NK-92 treated with Interleukin-12 subunit alpha and Interleukin-12 subunit beta, amount 100 ng/mL, for 24 hours (cell line): ENCODE results near the gene CLK1.
"Not testable (repeated sequence)": the region's sequence is repeated elsewhere in the genome, so short reads cannot be mapped to it uniquely, and the experiment has no call there.

Experiments used
- DNase-seq: peaks from one replicate; lab custom pipeline; 2025; lab: John Stamatoyannopoulos, UW

CLK1 gene

DNA sequence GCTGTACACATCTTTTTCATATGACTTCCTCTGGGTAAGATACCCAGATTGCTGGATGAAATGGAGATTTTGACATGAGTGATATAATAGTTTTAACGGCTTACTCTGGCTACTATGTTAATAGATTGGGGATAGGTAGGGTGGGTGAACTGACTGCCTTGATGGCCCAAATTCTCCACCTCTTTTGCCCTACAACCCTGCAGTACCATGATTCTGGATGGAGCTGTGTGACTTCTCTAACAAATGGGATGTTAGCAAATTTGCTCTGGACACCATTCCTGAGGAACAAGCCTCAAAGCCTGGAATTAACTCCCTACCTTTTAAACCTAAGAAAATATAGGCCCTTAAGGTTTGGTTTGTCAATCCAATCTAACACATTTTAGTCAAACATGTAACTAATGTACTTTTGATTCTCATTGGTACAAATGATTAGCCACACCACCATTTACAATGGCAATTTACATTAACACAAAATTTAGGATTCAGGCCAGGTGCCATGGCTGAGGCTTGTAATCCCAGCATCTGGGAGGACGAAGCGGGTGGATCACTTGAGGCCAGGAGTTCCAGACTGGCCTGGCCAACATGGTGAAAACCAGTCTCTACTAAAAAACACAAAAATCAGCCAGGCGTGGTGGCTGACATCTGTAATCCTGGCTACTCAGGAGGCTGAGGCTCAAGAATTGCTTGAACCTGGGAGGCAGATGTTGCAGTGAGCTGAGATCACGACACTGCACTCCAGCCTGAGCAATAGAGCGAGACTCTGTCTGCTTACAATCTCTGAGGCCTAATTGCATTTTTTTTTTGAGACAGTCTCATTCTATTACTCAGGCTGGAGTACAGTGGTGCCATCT, 12.8 kb downstream of the CLK1 start:
- no peak for DNase-seq

DNA sequence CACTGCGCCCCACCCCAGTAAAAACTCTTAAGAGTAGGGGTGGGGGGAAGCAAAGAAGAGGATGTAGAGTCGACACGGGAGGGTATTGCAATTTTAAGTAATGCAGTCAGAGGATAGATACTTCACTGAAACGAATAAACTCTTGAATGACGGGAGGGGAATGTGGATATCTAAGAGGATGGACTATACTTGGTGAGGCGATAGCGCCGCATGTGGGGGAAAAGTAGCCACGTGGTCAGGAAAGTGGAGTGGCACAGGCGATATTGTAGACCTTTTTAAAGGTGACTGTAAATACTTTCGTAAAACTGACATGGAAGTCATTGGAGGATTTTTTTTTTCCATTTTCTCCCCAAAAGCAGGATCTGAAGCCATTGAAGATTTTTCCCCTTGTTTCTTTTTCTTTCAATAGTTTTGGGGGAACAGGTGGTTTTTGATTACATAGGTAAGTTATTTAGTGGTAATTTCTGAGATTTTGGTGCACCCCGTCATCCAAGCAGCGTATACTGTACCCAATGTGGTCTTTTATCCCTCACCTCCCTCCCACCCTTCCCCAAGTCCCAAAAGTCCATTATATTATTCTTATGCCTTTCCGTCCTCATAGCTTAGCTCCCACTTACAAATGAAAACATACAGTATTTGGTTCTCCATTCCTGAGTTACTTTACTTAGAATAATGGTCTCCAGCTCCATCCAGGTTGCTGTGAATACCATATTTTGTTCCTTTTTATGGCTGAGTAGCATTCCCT, 13.8 kb downstream of the CLK1 start:
- DNase-seq = no peak

DNA sequence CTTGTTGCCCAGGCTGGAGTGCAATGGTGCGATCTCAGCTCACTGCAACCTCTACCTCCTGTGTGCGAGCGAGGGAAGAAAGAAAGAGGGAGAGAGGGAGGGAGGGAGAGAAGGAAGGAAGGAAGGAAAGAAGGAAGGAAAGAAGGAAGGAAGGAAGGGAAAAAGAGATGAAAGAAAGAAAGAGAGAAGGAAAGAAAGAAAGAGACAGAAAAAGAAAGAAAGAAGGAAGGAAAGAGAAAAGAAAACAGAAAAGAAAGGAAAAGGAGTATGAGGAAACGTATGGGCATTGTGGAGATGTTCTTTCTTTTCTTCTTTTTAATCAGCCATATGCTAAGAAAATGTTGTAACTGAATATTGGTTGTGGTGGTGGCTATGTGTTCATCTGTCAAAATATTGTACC, 16.5 kb downstream of the CLK1 start:
- DNase-seq = no peak

DNA sequence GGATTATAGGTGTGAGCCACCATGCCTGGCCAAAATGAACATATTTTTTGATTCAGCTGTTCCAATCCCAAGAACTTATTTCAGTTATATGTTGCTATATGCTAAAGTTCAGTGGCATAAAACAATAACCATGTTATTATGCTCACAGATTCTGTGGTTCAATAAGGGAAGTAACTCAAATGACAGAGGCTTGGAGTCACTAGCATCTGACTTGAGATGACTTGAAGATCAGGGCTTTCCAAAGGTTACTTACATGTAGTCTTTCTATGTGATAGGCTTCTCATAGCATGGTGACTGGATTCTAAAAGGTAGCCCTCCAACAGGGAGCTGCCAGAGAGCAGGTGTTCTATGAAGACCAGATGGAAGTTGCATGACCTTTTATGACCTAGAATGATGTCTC, 17.2 kb downstream of the CLK1 start:
- DNase-seq = no peak

DNA sequence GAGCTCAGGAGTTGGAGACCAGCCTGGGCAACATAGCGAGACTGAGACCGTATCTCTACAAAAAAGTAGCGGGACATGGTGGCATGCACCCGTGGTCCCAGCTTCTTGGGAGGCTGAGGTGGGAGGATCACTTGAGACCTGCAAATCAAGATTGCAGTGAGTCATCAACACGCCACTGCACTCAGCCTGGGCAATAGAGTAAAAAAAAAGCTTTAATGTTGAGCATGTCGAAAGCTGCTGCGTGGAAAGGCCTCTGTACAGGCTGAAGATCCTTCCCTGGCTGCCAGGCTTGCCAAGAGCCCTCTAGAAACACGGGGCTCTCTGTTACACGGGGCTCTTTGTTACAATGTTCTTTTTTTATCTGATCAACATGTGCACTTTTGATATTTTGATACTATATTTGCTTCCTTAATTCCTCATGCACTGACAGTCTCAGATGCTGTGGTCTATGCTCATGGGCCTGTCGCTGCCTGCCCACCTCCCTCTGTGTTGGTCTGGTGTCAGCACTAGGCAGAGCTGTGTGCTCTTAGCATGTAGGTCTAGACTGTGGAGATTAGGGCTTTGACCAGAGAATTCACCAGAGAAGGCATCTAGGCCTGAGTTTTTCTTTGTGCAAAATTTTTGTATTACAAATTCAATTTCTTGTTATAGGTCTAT, 18.7 kb downstream of the CLK1 start:
- DNase-seq = no peak

DNA sequence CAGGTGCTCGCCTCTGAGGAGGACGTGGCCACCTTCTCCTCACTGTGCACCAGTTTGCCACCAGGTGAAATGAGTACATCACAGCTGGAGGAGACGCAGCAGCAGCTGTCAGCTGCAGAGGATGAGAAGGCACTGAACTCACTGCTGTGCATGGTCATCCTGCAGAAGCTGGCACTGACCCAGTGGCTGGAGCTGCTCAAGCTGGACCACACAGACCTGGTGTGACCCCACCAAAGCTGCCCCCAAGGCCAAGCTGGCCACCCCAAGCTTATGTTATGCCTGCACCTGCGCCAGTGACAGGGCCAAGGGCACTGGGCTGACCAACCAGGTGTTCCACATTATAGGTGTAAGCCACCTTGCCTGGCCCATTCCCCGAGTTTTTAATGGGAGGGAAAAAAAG, 19.3 kb downstream of the CLK1 start:
- no peak for DNase-seq

DNA sequence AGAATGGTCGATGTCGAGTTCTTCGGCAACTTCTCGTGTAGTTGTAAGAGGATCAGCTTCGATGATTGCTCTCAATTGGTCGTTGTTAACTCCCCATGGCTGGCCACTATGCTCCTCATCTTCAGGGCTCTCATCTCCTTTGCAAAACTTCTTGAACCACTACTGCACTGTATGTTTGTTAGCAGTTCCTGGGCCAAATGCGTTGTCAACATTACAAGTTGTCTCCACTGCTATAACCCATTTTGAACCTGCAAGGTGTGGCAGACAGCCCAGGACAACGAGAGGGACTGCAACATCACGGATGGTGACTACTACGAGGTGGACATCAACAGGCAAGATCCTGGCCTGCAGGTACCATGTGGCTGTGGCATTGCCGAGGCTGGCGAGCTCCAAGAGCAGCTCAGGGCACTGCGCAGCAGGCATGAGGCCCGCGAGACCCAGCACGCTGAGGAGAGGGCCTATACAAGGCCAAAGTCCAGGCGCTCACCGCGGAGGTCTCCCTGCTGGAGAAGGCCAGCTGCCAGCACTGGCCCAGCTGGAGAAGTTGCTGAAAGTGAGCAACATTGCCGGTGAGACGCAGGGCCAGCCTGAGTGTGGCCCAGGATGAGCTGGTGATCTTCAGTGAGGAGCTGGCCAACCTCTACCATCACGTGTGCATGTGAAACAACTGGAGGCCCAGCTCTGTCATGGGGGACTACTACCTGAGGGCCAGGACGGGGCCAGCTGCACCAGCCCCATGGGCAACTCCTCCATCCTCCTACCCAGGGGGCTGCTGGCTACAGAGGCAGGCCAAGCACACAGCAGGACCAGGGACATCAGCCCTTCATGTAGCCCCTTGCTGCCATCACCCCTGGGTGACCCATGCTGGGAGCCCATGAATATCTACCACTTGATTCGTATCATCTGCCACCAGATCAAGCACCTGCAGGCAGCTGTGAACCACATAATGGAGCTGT, 20.2 kb downstream of the CLK1 start:
- DNase-seq = no peak

DNA sequence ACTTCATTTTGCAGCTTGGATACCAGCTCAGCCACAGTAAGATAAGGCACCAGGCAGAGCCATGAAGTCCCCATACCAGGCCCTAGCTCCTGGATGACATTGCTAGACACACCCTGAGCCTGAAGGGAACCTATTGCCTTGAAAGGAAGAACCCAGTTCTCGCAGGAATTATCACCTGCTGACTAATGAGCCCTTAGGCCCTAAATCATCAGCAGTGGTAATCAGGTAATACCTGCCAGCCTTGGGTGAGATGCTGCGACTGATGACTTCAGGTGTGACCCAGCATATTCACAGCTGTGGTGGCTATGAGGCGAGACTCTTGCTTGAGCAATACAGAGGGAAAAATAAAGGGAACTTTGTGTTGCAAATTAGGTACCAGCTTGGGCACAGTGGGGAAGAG, 24.9 kb downstream of the CLK1 start:
- no peak for DNase-seq

DNA sequence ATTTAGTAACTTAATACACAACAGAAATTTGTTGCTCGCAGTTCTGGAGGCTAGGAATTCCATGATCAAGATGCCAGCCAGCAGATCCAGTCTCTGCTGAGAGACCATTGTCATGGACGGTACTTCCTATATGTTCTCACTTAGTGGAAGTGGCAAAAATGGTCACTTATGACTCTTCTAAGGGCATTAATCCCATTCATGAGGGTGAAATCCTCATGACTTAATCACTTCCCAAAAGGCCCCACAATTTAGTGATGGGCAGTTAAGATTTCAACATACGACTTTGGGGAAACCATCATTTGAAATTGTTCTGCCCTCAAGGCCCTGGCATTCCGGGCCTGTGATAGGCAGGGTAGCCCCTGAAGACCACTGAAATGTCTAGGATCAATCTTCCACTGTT, 29.8 kb downstream of the CLK1 start:
- DNase-seq = no peak

DNA sequence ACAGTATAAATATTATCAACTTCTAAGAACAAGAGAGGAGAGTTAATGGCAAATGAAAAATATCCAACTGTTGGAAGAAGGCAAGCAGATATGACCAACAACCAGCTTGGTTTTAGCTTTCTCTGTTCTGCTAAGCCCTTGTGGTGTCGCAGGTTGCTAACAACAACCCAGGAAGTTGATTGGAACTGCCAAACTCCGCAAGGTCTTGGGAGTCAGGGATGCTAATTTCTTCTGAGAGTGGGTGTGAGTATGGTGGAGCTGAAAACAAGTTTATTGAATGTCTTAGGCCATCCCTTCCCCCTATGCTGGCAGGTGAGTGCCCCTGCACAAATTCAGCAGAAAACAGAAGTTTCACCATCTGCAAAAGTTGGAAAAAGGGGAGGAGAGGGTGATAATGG, 35.2 kb downstream of the CLK1 start:
- no peak for DNase-seq

DNA sequence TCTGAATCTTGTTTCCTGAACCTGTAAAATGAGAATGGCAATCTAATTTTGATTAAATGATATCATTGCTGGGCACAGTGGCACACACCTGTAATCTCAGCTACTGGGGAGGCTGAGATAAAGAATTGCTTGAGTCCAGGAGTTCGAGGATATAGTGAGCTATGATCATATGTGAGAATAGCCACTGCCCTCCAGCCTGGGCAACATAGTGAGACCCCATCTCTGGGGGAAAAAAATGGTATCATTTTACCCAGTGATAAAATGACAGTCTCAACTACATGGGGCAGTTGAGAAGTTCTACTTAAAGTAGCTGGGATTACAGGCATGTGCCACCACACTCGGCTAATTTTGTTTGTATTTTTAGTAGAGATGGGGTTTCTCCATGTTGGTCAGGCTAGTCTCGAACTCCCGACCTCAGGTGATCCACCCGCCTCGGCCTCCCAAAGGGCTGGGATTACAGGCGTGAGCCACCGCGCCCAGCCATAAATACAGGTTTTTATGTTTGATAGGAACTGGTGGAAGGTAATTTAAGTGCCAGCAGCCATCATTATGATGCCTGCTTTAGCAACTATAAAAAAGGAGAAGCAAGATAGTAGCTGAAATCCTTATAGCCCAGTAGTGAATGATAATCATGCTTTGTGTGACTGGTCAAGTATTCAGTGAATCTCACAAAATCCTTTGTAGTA, 35.7 kb downstream of the CLK1 start:
- DNase-seq = no peak

DNA sequence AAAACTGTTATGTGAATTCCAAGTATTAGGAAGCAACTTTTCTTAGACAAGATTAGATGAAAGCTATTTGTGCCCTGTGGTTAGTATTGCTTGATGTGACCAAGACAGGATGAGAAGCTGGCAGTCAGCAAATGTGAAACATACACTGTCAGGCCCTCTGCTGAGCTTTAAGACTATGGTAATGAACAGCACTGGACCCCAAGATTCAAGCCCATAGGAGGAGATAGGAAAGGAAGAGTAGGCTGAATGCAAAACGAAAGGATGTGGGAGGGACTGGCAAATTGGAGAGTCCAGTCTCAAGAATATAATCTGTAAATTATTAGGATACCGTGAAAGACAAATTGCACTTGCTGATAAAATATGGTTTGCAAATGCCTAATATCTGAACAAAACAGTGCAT, 36.4 kb downstream of the CLK1 start:
- DNase-seq = no peak

DNA sequence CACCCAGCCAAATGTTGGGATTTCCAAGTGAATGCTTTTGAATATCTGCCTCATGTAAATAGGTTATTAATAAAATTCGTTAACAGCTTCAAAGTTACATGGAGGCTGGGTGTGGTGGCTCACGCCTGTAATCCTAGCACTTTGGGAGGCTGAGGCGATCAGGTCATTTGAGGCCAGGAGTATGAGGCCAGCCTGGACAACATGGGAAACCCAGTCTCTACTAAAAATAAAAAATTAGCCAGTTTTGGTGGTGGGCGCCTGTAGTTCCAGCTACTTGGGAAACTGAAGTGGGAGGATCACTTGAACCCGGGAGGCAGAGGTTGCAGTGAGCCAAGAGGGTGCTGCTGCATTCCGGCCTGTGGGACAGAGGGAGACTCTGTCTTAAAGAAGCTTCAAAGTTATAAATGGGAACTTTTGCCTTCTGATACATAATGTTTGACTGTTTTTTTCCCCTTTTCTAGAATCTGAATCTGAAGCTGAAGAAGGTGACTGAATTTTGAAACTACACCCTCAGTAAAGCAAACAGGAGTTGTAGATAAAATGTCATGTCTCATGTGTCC, 42.7 kb downstream of the CLK1 start:
- DNase-seq = no peak

DNA sequence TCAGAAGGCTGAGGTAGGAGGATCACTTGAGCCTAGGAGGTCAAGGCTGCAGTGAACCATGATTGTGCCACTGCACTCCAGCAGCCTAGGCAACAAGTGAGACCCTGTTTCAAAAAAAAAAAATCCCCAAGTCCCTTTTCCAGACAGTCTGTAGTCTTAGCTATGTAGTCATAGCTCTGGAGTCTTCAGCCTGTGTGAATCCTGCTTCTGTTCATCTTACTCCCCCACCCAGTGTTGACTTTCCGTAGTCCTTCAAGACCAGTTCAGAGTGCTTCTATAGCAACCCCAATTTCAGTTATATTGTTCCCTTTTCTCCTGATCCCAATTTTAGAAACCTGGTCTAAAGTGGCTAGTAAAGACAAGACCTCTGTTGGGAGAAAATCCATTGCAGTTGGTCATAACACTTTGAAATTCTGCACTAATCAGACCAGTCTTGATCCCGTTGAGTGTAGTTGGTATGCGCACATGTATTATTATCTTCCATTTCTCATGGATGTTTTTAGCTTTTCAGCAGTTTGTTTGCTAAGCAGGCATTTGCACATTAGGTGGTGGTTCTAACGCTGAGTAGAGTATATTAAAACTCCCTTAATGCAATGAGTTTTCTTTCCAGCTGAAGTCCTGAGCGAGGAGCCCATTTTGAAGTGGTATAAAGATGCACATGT, 43.8 kb downstream of the CLK1 start:
- DNase-seq = no peak

DNA sequence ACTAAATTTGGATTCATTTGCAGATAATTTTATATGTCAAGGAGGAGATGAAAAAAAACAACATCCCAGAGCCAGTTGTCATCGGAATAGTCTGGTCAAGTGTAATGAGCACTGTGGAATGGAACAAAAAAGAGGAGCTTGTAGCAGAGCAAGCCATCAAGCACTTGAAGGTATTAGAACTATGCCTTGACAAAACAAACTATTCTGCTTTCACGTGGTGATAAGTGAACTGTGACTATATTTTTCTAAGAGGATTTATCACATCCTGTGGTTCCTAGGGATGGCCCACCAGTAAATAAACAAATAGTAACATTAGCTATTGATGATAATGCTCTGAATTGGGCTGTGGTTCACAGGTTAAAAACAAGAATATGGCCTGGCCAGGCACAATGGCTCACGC, 45.7 kb downstream of the CLK1 start:
- not testable (repeated sequence) for DNase-seq

DNA sequence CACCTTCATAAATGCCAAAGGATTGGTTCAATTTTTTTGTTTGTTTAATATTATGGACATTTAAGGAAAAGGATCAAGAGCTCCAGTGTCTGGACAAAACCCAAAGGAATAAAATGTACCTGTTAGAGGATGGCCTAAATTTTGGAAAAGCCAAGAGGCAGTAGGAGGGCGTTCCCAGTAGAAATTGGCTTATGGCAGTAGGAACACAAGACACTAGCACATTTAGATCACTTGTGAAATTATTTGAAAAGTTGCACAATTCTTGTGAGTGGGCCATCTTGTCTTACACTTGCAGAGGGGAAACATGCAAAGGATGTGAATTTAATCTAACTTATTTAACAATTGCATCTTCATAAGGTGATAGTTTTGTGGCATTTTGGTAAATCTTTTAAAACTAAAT, 49.5 kb downstream of the CLK1 start:
- DNase-seq = no peak

DNA sequence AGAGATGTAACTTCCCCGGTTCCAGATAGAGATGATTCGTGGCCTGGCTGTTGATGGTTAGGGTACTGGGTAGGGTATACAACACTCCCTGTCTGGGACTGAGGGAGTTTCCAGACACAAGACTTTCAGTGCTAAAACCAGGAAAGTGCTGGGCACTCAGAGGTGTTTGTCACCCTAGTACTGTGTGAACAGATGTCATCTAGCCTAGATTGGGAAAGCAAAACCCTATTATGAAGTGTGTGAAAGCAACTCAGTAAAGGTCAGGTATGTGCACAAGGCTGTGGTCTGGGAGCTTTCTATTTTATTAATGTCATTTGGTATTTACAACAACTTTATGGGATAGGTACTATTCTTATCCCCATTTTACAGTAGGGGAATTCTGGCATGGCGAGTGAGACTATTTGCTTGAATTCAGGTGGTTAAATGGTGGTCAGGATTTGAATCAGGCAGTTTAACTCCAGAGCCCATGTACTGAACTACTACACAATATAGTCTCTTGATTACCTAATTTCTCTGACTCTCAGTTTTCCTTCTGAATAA, 50.1 kb downstream of the CLK1 start:
- peak; percentile 11 for DNase-seq

DNA sequence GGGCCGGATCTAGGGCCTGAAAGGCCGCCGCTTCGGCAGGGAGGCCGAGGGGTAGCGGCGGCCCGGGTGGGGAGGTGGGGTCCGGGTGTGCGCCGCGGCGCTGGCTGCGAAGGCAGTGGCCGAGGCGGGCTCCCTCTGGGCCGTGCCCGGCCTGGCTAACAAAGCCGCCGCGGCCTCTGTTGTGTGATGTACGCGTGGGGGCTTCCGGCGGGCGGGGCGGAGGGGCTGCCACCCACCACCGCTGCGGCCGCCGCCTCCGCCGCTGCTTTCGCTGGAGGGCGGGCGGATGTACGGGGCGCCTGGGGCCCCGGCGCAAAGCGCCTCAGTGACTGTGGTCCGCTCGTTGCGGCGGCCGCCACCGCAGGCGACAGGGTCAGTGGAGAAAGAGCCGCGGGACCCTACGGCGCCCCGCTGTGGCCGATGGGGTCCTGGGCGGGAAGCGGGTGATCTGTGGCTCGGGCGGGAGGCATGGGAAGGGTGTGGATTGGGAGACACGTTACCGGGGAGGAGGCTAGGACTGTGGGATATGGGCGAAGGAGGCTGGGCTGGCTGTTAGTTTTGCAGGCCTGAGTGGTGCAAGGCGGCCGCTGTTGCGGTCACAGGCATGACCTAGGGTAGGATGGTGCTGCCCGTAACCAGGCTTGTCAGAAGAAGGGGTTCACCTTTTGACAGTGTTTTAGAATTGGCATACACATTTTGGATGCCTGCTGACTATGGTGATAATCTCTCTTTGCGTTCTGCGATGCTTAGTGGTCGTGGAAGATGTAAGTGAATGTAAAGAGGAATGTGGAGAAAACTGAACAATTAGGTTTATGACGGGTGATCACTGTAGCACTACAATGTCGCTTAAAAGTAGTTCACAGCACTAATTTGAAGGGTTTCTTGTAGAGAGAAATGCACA, 52.1 kb downstream of the CLK1 start:
- DNase-seq = peak; percentile 70
